NK-92 treated with Interleukin-12 subunit alpha and Interleukin-12 subunit beta, amount 100 ng/mL, for 24 hours (cell line): ENCODE measurements around the gene ZNF354C.

ENCODE experiments used
- DNase-seq: peaks from one replicate; lab custom pipeline; 2025; lab: John Stamatoyannopoulos, UW

ZNF354C gene

GRCh38 chr5:179127136-179128040 is 67.2 kb downstream of the ZNF354C start:
- no peak for DNase-seq

- no peak for DNase-seq
These were observed 67.8 kb downstream of the ZNF354C start for GRCh38 chr5:179128041-179128365.

GRCh38 chr5:179128976-179129375 is 68.8 kb downstream of the ZNF354C start:
- DNase-seq: no peak

GRCh38 chr5:179129607-179130071 is 69.5 kb downstream of the ZNF354C start:
- DNase-seq: no peak

GRCh38 chr5:179130101-179130681 is 70.0 kb downstream of the ZNF354C start:
- DNase-seq: no peak

- DNase-seq: no peak
These were observed 71.2 kb downstream of the ZNF354C start for GRCh38 chr5:179131321-179131835.

GRCh38 chr5:179131886-179132585 is 71.9 kb downstream of the ZNF354C start:
- no peak for DNase-seq

GRCh38 chr5:179132586-179133355 is 72.6 kb downstream of the ZNF354C start:
- DNase-seq: no peak
